ENCODE data around the gene NT5C2.
A peak's percentile ranks its signal among the peaks of the same experiment; 100 is the strongest.

The NT5C2 gene

GRCh38 chr10:103120546-103120945 lies 72.5 kb downstream of the NT5C2 start:
- DNase-seq, result no peak

DNA sequence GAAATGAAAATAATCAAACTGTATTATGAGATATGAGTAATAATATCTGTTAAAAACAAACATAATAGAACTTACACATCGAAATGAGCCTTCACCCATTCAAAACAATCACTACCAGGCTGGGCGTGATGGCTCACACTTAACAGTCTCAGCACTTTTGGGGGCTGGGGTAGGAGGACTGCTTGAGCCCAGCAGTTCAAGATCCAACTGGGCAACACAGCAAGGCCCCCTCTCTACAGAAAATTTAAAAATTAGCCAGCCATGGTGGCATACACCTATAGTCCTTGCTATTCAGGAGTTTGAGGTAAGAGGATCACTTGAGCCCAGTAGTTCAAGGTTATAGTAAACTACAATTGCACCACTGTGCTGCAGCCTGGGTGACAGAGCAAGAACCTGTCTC lies 75.8 kb downstream of the NT5C2 start:
- DNase-seq, result no peak

DNA sequence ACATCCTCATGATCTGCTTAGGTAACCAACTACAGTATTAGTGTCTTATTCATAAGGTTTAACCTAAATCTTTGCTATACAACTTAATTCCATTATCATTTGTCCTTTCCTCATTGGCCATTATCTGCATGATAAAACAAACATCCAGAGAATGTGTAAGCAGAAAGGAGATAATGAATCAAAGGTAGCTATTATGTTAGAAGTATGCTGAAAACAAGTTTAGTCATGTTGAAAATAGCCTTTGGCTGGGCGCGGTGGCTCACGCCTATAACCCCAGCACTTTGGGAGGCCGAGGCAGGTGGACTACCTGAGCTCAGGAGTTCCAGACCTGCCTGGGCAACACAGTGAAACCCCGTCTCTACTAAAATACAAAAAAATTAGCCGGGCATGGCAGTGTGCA lies 78.2 kb downstream of the NT5C2 start:
- no peak for DNase-seq

GRCh38 chr10:103111918-103112877 lies 80.9 kb downstream of the NT5C2 start:
- no peak for DNase-seq

DNA sequence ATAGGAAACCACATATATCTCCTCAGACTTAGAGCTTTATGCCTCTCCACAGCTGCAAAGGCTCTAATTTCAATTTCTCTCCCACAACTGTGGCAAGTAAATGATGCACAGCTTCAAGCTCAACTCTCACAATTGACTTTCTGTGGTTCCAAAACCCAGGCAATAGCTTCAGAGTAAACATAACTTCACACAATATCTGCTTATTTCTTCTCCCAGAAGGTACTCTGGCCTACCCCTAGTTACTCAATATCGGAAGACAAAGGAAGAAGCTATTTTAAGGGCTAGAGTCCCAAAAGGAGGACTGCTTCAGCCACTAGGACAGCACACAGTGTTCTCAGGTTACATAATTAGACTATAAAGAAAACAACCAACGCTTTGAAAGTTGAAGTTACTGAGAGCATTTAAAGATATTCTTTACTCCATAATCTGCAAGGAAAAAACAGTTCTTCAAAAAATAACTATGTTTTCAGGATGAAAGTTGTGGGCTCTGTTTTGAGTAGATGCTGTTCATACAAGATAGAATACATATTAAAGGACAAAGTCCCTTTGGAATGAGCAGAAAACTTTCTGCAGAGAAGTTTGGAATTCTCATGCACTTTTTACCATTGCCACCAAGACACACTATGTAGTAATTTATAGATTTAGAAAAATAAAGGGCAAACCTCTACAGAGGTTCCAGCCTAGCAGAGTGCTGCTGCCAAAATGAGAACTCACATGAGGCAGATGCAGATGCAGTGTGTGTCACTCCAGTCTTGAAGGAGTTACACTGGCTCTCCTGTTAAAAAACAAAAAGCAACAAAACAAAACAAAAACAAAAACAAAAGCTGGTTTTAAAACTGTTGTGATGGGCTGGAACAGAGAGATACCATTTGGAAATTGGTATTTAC lies 81.8 kb downstream of the NT5C2 start:
- DNase-seq, result no peak

DNA sequence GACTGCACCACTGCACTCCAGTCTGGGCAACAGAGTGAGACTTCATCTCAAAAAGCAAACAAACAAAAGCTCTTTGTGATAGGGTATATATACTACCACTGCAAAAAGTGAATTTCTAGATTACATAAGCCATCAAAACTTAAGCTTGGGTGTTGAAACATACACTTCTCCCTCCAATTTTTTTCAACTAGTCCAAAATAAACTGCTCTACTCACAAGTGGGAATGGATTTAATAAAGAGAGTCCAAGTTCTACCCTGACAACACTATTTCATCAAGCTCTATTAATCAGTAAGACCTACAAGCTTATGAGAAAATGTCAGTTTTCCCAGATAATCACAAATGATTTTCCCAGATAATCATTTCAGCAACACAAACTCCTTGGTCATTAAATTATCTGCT lies 82.7 kb downstream of the NT5C2 start:
- DNase-seq, result no peak

DNA sequence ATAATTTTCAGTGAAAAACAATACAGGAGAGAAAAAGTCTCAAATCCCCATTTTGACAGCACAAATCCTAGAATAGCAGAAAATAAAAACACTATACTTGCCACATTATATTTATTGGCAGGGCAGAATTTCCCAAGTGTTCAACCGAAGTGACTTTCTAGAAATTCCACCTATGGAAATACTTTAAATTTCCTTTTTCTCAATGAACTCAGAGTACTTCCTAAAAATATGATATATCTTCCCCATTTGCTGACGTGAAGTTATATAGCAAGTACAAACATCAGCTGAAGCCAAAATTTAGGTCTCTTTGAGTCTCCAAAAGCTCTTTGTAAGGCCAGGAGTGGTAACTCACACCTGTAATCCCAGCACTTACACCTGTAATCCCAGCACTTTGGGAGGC lies 83.3 kb downstream of the NT5C2 start:
- no peak for DNase-seq

DNA sequence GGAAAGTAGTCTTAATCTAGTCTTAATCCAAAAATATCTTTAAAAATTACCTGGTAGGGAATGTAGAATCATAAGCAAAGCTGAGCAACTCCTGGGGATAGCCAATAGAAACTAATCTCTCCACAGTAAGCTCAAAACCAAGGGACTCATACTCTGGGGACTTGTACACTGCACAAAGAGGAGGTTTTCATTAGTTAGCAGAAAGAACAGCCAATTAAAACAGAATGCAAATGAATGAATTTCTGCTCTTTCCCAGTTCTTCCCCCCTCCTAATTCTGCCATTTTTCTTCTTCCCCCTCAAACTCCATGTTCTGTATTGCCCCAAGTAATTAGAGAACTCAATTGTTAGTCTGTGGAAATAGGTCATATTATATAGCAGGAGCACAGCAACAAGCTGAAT lies 86.5 kb downstream of the NT5C2 start:
- no peak for DNase-seq

- no peak for DNase-seq
These were observed 87.6 kb downstream of the NT5C2 start for GRCh38 chr10:103105462-103105861.

- DNase-seq, result no peak
These were observed 88.4 kb downstream of the NT5C2 start for GRCh38 chr10:103104721-103105120.

DNA sequence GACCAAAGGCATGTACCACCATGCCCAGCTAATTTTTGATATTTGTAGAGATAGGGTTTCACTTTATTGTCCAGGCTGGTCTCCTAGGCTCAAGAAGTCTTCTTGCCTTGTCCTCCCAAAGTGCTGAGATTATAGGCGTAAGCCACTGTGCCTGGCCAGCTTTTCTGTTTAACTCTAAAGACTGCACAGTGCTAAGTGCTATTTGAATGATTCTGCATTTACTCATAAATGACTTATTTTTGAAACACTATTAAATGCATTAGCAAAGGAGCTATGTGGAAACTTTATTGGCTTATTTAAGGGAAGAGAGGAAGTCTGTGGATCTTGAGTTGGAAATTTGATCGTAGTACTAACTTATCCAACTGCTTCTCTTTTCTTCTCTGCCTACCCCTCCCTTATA lies 89.1 kb downstream of the NT5C2 start:
- DNase-seq, result no peak

DNA sequence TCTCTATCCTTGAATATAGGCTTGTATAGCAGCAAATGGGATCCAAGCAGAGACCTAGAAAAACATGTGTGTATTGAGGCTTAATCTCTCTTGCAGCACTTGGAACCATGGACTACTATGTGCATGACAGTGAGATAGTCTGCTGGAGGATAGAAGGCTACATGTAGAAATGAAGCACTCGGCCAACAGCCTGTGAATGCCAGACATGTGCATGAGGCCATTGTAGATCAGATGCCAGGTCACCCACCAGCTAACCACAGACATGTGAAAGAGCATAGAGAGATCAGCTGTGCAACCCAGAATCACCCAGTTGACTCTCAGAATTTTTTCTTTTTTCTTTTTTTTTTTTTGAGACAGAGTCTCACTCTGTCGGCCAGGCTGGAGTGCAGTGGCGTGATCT lies 90.9 kb downstream of the NT5C2 start:
- DNase-seq, result no peak

- DNase-seq, result no peak
These were observed 92.5 kb downstream of the NT5C2 start for GRCh38 chr10:103100620-103101019.

- no peak for DNase-seq
These were observed 94.8 kb downstream of the NT5C2 start for GRCh38 chr10:103098240-103098639.

DNA sequence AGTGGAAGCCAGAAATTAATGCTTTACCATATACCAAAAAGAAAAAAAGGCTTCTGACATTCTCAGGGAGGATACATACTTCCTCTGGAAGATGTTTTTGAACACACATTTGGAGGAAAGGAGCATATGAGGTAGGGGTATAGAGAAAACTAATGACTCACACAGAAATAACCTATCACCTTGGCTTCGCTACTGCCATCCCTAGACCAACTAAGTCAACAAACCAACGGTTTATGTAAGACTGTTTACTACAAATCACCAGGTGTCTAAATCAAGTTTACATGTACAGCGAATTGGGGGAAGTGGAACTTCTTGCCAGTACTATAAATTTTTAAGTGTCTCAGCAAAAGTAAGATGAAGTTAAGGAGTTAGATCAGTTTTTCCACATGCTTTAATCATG lies 96.9 kb downstream of the NT5C2 start:
- no peak for DNase-seq

DNA sequence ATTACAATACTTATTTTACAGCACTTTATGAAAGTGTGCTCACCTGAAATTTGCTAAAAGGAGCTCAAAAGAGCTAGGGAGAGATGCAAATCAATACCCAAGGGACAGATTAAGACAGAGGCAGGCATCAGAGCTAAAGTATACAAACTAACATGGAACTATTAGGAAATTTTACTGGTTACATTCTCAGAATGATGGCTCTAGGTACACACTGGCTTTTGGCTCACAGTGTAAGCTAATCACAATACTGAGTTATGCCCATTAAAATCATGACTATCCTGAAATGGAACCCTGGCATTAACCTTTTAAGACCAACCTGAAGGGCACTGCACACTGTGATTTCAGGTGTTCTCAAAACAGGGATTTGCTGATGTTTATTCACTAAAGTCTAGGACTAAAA lies 98.1 kb downstream of the NT5C2 start:
- no peak for DNase-seq

GRCh38 chr10:103090911-103091310 lies 102.2 kb downstream of the NT5C2 start:
- no peak for DNase-seq

- DNase-seq, result no peak
These were observed 103.6 kb downstream of the NT5C2 start for GRCh38 chr10:103089493-103089892.

DNA sequence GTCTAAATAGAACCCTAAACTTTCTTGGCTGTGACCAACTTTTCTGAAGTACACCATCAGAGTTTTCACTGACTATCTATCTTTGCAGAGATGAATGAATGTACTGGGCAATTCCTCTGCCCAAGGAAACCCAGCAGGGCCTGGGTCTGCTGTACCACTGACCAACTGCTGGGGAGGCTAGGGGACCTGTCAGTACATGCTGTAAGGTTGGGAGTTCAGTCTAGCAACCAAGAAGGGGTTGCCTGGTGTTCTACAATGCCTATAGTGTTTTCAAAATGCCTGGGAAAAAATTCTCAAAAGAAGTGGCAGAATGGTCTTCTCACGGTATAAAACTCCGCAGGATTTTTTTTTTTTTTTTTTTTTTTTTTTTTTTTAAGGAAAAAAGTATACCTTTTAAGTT lies 106.3 kb downstream of the NT5C2 start:
- no peak for DNase-seq

DNA sequence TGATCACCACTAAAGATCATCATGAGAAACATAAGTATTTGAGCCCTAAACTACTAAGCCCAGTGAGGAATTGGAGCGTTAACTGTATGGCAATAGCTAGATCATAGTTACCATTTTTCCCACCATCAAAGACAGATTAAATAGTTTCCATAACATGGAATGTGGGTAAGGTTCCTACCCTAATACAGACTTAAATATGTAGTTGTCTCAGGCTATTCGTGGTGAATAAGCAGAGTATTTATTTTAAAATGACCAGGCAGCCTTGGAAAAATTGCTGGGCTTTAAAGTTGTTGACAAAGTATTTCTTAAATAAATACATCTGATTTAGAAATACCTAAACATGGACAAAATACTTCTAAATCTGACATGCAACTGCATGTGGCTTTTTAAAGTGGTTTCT lies 106.8 kb downstream of the NT5C2 start:
- peak; percentile 14 for DNase-seq

- DNase-seq, result no peak
These were observed 109.1 kb downstream of the NT5C2 start for GRCh38 chr10:103083977-103084320.

DNA sequence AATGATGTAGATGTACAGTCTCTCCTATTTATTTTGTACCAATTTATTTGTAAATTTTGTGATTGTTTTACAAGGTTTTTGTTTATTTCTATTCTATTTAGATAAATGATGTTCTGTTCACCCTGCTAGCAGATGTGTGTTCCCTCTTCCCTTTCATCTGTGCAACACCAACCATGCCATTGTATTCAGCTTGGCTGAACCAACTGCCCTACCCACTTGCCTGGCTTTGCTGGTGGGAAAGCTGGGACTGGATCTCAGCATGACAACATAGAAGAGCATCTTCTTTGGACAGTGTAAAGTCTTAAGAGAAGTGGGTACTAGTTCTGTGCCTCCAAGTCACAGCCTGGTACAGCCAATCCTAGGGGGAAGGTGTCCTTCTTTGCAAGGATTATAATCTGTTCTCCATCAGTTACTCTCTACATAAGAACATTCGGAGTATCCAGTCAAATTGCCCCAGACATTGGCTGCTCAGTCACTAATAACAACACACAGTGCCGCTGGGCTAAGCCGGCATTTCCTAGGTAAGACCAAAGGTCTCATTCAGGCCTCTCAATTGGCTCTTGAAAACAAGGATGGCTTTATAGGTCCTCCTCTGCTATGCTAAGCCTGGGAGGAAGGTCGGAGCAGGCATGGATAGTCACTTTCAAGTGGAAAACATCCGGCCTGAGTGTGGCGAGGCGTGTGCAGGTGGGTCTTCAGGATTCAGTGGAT lies 109.7 kb downstream of the NT5C2 start:
- no peak for DNase-seq

- DNase-seq, result no peak
These were observed 110.4 kb downstream of the NT5C2 start for GRCh38 chr10:103082683-103083082.

All from amniotic stem cell (primary cell).